ENCODE measurements around the gene C6orf62. TPM values are rescaled to one million over a fixed set of nuclear protein-coding genes. Genes with fewer than 3 reads are reported as not detected.
A peak's percentile ranks its signal among the peaks of the same experiment; 100 is the strongest.

Gene C6orf62
- total and polyA plus RNA-seq, 2 donors (not counting 1 experiment from before 2014, with no cell fraction given), result 69.2 to 143 TPM

DNA sequence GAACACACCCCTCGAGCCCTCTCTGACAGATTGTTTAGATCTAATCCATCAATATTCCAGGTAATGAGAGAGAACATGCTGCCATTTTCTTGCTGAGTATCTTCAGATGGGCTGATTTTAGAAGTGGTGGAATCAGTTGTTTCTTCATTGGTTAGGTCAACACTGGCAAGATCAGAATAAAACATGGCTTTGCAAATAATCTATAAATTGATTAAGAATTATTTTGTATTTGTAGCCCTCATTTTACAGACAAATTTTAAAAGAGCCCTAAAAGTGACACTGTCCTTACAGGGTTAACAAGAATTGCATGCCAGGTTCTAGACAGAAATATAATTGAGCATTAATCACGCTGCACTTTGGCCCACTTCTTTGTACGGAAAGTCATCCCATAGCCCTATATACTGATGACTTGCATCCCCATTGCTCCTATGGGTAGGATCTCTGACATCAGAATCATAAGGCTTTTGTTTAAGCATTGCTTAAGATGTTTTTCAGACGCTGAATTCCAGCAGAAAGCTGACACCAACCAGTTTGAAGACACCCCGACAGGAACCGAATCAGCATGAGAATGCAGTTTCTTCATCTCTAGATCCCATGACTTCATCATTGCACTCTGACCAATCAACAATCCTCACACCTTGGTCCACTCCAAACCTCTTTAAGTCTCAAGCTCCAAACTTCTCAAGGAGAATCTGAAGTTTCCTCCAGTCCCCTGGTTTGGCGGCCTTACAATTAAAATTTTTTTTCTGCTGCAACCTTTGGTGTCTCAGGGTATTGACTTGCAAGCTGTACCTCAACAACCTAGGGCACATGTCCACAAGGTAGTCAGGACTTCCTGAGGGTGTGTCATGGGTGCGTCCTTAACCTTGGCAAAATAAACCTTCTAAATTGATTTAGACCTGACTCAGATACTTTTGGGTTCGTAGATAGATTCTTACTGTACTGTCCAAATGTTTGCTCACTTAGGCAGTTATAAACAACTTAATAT is 60.1 kb downstream of the C6orf62 start:
- Mint-ChIP-seq H3K4me3 (no peak overlapping the region), H3K27me3 (no peaks in the 10 kb centered on the region), H3K4me1 (peaks cover 13% of the 10 kb centered on the region), H3K9me3 (ENCODE audit: insufficient read depth) (no peaks in the 10 kb centered on the region), H3K27ac (no peak overlapping the region)
- Histone ChIP-seq H3K9me3 (ENCODE audit: control extremely low read depth in 1 of 3, control insufficient read depth in 2 of 3, insufficient read depth in 1 of 3, low read length in 2 of 3) (no peaks in the 10 kb centered on the region), H3K4me3 (ENCODE audit: control extremely low read depth in 1 of 5, extremely low read depth in 1 of 5, insufficient read depth in 1 of 5, low read depth in 2 of 5, low read length in 4 of 5) (no peak overlapping the region), H3K4me1 (ENCODE audit: control insufficient read depth in 2 of 2, insufficient read depth in 2 of 2, low read length in 2 of 2) (no peaks in the 10 kb centered on the region), H3K36me3 (replicated peaks in 1 of 2; ENCODE audit: control extremely low read depth in 1 of 2, control insufficient read depth in 1 of 2, extremely low read depth in 1 of 2, insufficient read depth in 2 of 2, low read length in 1 of 2) (peaks cover 3 to 41% of the 10 kb centered on the region in 2 experiments), H3K79me2 (ENCODE audit: control insufficient read depth, insufficient read depth, low read length) (no peaks in the 10 kb centered on the region), H3K27me3 (replicated peaks in 1 of 4; ENCODE audit: control extremely low read depth in 1 of 4, control insufficient read depth in 3 of 4, insufficient read depth in 4 of 4, low read length in 3 of 4) (no peaks in the 10 kb centered on the region), H3K27ac (ENCODE audit: low read length in 2 of 2) (no peak overlapping the region), H3K9ac (ENCODE audit: low read length) (no peak overlapping the region), H2AFZ (ENCODE audit: insufficient read depth, low read depth, low read length, poor library complexity, severe bottlenecking) (no peak overlapping the region), H3K4me2 (replicated peaks; ENCODE audit: low read depth, low read length, poor library complexity, severe bottlenecking) (no peak overlapping the region), H4K20me1 (ENCODE audit: control insufficient read depth, insufficient read depth, low read length, poor library complexity, severe bottlenecking) (no peaks in the 10 kb centered on the region)
- ChIA-PET POLR2A (no interaction called here), CTCF (no interaction called here)
- TF ChIP-seq, protein P1, sequence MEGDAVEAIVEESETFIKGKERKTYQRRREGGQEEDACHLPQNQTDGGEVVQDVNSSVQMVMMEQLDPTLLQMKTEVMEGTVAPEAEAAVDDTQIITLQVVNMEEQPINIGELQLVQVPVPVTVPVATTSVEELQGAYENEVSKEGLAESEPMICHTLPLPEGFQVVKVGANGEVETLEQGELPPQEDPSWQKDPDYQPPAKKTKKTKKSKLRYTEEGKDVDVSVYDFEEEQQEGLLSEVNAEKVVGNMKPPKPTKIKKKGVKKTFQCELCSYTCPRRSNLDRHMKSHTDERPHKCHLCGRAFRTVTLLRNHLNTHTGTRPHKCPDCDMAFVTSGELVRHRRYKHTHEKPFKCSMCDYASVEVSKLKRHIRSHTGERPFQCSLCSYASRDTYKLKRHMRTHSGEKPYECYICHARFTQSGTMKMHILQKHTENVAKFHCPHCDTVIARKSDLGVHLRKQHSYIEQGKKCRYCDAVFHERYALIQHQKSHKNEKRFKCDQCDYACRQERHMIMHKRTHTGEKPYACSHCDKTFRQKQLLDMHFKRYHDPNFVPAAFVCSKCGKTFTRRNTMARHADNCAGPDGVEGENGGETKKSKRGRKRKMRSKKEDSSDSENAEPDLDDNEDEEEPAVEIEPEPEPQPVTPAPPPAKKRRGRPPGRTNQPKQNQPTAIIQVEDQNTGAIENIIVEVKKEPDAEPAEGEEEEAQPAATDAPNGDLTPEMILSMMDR (IDR thresholded peaks at IDR 0.05), result no peak
- TF ChIP-seq EZH2 (IDR thresholded peaks at IDR 0.05; ENCODE audit: borderline replicate concordance, insufficient read depth, low read depth, low read length, poor library complexity, severe bottlenecking), result no peak
- 97% methylated on average over 6 of the region's 9 CpGs for WGBS (ENCODE audit: insufficient coverage)
- ATAC-seq (ENCODE audit: low read depth), result no peak
- DNase-seq, result no peak
- intact Hi-C loops (cut with micrococcal nuclease), result no loop called here

DNA sequence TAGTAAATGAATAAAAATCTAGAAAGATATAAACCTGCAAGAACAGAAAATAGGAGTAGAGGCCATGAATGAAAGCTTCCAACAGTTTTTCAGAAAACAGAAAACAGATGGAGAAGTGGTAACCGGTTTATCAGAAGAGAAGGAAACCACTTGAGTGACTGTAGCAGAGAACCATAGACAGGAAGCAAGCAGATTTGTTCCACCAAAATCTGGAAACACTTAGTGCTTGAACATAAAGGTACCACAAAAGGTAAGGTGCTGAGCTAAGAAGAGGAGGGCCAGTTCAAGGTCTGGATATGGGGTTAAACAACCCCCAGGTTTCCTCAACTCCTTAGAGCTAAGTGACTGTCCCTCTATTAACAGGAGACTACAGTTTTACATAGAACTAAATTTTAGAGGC is 63.7 kb downstream of the C6orf62 start:
- DNase-seq (no peak), ATAC-seq (ENCODE audit: low read depth) (no peak)
- H3K27me3 Mint-ChIP-seq, result no peaks in the 10 kb centered on the region
- Histone ChIP-seq H3K27ac (ENCODE audit: low read length in 2 of 2) (peak overlapping the region in 1 of 2 donors; percentile 35), H3K36me3 (replicated peaks in 1 of 2; ENCODE audit: control extremely low read depth in 1 of 2, control insufficient read depth in 1 of 2, extremely low read depth in 1 of 2, insufficient read depth in 2 of 2, low read length in 1 of 2) (peaks cover 3 to 57% of the 10 kb centered on the region in 2 experiments), H3K79me2 (ENCODE audit: control insufficient read depth, insufficient read depth, low read length) (no peaks in the 10 kb centered on the region), H3K4me1 (ENCODE audit: control insufficient read depth in 2 of 2, insufficient read depth in 2 of 2, low read length in 2 of 2) (peaks cover 0 to under 1% of the 10 kb centered on the region in 2 donors), H4K20me1 (ENCODE audit: control insufficient read depth, insufficient read depth, low read length, poor library complexity, severe bottlenecking) (no peaks in the 10 kb centered on the region), H3K9me3 (ENCODE audit: control extremely low read depth in 1 of 3, control insufficient read depth in 2 of 3, insufficient read depth in 1 of 3, low read length in 2 of 3) (no peaks in the 10 kb centered on the region), H3K9ac (ENCODE audit: low read length) (no peak overlapping the region), H3K27me3 (replicated peaks in 1 of 4; ENCODE audit: control extremely low read depth in 1 of 4, control insufficient read depth in 3 of 4, insufficient read depth in 4 of 4, low read length in 3 of 4) (no peaks in the 10 kb centered on the region), H3K4me2 (replicated peaks; ENCODE audit: low read depth, low read length, poor library complexity, severe bottlenecking) (no peak overlapping the region), H3K4me3 (ENCODE audit: control extremely low read depth in 1 of 5, extremely low read depth in 1 of 5, insufficient read depth in 1 of 5, low read depth in 2 of 5, low read length in 4 of 5) (no peak overlapping the region), H2AFZ (ENCODE audit: insufficient read depth, low read depth, low read length, poor library complexity, severe bottlenecking) (no peak overlapping the region)
- no peak for TF ChIP-seq EZH2 (IDR thresholded peaks at IDR 0.05; ENCODE audit: borderline replicate concordance, insufficient read depth, low read depth, low read length, poor library complexity, severe bottlenecking)
- TF ChIP-seq, protein P1 (IDR thresholded peaks at IDR 0.05), result no peak
- H3K4me3 Mint-ChIP-seq, result no peak overlapping the region
- no peak overlapping the region for H3K27ac Mint-ChIP-seq
- peaks cover 14% of the 10 kb centered on the region for H3K4me1 Mint-ChIP-seq
- intact Hi-C loops (cut with micrococcal nuclease), result no loop called here
- WGBS (ENCODE audit: insufficient coverage), result 11% methylated on average over 1 of the region's 1 CpG
- ChIA-PET CTCF (interaction anchor here (1.0 to 1.7 kb wide), 3 partner anchors 10 to 74 kb away, joined by 3 to 5 read pairs (median 4); partner anchors contain the start of gene KIAA0319), POLR2A (interaction anchor here (0.6 kb wide), 1 partner anchor 10 kb away, joined by 3 read pairs; no protein-coding TSS in a partner anchor)
- H3K9me3 Mint-ChIP-seq (ENCODE audit: insufficient read depth), result no peaks in the 10 kb centered on the region
